ENCODE data around the gene KCNT1. TPM values are rescaled to one million over a fixed set of nuclear protein-coding genes. Genes with fewer than 3 reads are reported as not detected.

The KCNT1 gene
- total RNA-seq, 2 experiments from 2014 or later: not detected

- Mint-ChIP-seq H3K27ac (no peak overlapping the region), H3K9me3 (peaks cover 15% of the 10 kb centered on the region), H3K36me3 (ENCODE audit: low read depth) (no peaks in the 10 kb centered on the region), H3K4me3 (no peak overlapping the region), H3K4me1 (ENCODE audit: low read depth) (no peaks in the 10 kb centered on the region), H3K27me3 (peaks cover 1% of the 10 kb centered on the region)
- DNase-seq (no peak), ATAC-seq (no peak)
- intact Hi-C loops (cut with micrococcal nuclease): no loop called here
- no peak for TF ChIP-seq CTCF (IDR thresholded peaks at IDR 0.05)
- POLR2A ChIA-PET: no interaction called here
- CTCF ChIA-PET: no interaction called here
Measured at GRCh38 chr9:135729480-135729879, 27.5 kb downstream of the KCNT1 start.

- no peak overlapping the region for H3K4me3 Mint-ChIP-seq
- H3K27me3 Mint-ChIP-seq: peaks cover 1% of the 10 kb centered on the region
- ChIA-PET CTCF (no interaction called here), POLR2A (no interaction called here)
- H3K27ac Mint-ChIP-seq: no peak overlapping the region
- TF ChIP-seq CTCF (IDR thresholded peaks at IDR 0.05): no peak
- no peaks in the 10 kb centered on the region for H3K36me3 Mint-ChIP-seq (ENCODE audit: low read depth)
- ATAC-seq (no peak), DNase-seq (no peak)
- no peaks in the 10 kb centered on the region for H3K4me1 Mint-ChIP-seq (ENCODE audit: low read depth)
- H3K9me3 Mint-ChIP-seq: peaks cover 15% of the 10 kb centered on the region
- intact Hi-C loops (cut with micrococcal nuclease): no loop called here
Measured at GRCh38 chr9:135731454-135731853, 29.5 kb downstream of the KCNT1 start.

GRCh38 chr9:135732569-135733257, 30.7 kb downstream of the KCNT1 start:
- H3K27me3 Mint-ChIP-seq: peaks cover 6% of the 10 kb centered on the region
- DNase-seq: no peak
- intact Hi-C loops (cut with micrococcal nuclease): no loop called here
- ATAC-seq: no peak
- TF ChIP-seq CTCF (IDR thresholded peaks at IDR 0.05): no peak
- no peak overlapping the region for H3K27ac Mint-ChIP-seq
- H3K4me3 Mint-ChIP-seq: no peak overlapping the region
- ChIA-PET CTCF (no interaction called here), POLR2A (no interaction called here)
- H3K36me3 Mint-ChIP-seq (ENCODE audit: low read depth): no peaks in the 10 kb centered on the region
- H3K4me1 Mint-ChIP-seq (ENCODE audit: low read depth): no peaks in the 10 kb centered on the region
- H3K9me3 Mint-ChIP-seq: peaks cover 15% of the 10 kb centered on the region

GRCh38 chr9:135734616-135735144, 32.7 kb downstream of the KCNT1 start:
- POLR2A ChIA-PET: no interaction called here
- H3K4me1 Mint-ChIP-seq (ENCODE audit: low read depth): no peaks in the 10 kb centered on the region
- H3K27me3 Mint-ChIP-seq: peaks cover 5% of the 10 kb centered on the region
- H3K9me3 Mint-ChIP-seq: peaks cover 15% of the 10 kb centered on the region
- CTCF ChIA-PET: no interaction called here
- H3K36me3 Mint-ChIP-seq (ENCODE audit: low read depth): no peaks in the 10 kb centered on the region
- intact Hi-C loops (cut with micrococcal nuclease): no loop called here
- no peak overlapping the region for H3K4me3 Mint-ChIP-seq
- no peak for TF ChIP-seq CTCF (IDR thresholded peaks at IDR 0.05)
- ATAC-seq: no peak
- no peak for DNase-seq
- no peak overlapping the region for H3K27ac Mint-ChIP-seq

GRCh38 chr9:135736272-135736978, 34.4 kb downstream of the KCNT1 start:
- intact Hi-C loops (cut with micrococcal nuclease): no loop called here
- TF ChIP-seq CTCF (IDR thresholded peaks at IDR 0.05): no peak
- Mint-ChIP-seq H3K36me3 (ENCODE audit: low read depth) (no peaks in the 10 kb centered on the region), H3K4me3 (no peak overlapping the region), H3K27ac (no peak overlapping the region), H3K4me1 (ENCODE audit: low read depth) (no peaks in the 10 kb centered on the region), H3K9me3 (peaks cover 9% of the 10 kb centered on the region), H3K27me3 (peaks cover 5% of the 10 kb centered on the region)
- ChIA-PET CTCF (no interaction called here), POLR2A (no interaction called here)
- DNase-seq: no peak
- no peak for ATAC-seq
